HG03342 (cell line): ENCODE measurements around the gene TARS3.

Experiments used
- ATAC-seq: cut with Tn5 transposase; IDR thresholded peaks from one replicate; pipeline ENCODE4 v1.9.1; 2021; ENCODE audit warnings: mild to moderate bottlenecking, moderate library complexity; ENCODE audit not compliant: unreplicated experiment

The TARS3 gene

GRCh38 chr15:101608201-101608600 lies 116.1 kb downstream of the TARS3 start:
- no peak for ATAC-seq

DNA sequence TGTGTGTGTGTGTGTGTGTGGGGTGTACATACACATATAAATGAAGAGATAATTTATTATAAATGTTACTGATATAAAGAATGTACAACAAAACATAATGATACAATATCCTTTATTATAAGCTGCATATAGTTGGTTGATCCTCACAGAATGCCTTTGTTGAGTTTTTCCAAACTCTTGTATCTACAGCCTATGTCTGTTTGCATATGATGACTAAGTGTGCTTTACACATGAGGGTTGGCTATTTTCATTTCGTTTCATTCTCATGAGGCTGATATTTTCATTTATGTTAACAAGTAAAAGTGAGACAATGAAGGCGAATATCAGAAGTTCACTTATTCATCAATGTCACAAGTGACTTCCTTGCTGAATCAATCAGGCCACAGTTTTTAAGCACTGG lies 117.2 kb downstream of the TARS3 start:
- ATAC-seq, result no peak

- ATAC-seq, result no peak
These were observed 120.0 kb downstream of the TARS3 start for GRCh38 chr15:101604124-101604874.
